DOHH2 (cell line): ENCODE data around the gene LAMC1.

Source experiments
- H3F3A ChIP-seq: fragments of 200-600 bp; sonication (generic), shearing (Covaris generic); 2 replicates; pipeline ENCODE4 v1.6.0; 2016; ENCODE audit warnings: antibody characterized with exemption, mild to moderate bottlenecking; ENCODE audit not compliant: control insufficient read depth, insufficient read depth
- H3K27ac ChIP-seq: fragments of 200-600 bp; sonication (generic); 2 replicates; pipeline ENCODE4 v1.5.1; 2014; ENCODE audit warnings: low read depth, mild to moderate bottlenecking, low read length, moderate library complexity
- H3K27me3 ChIP-seq: fragments of 200-600 bp; sonication (generic); 2 replicates; pipeline ENCODE4 v1.6.1; 2014; ENCODE audit warnings: mild to moderate bottlenecking, low read length, mixed read lengths; ENCODE audit not compliant: control insufficient read depth
- H3K36me3 ChIP-seq: fragments of 200-600 bp; sonication (generic); 2 replicates; pipeline ENCODE4 v1.6.1; 2014; ENCODE audit warnings: mild to moderate bottlenecking, low read length, moderate library complexity, mixed read lengths; ENCODE audit not compliant: control insufficient read depth
- H3K4me1 ChIP-seq: fragments of 200-600 bp; sonication (generic); 2 replicates; pipeline ENCODE4 v1.6.1; 2014; ENCODE audit warnings: mild to moderate bottlenecking, low read length, mixed read lengths; ENCODE audit not compliant: control insufficient read depth
- H3K4me2 ChIP-seq: fragments of 200-600 bp; sonication (generic); 2 replicates; pipeline ENCODE4 v1.6.0; 2014; ENCODE audit warnings: mild to moderate bottlenecking, low read length, moderate library complexity
- H3K4me3 ChIP-seq: fragments of 200-600 bp; sonication (generic); 2 replicates; pipeline ENCODE4 v1.5.1; 2014; ENCODE audit warnings: mild to moderate bottlenecking, low read length, mixed read lengths
- H3K79me2 ChIP-seq: fragments of 200-600 bp; sonication (generic); 2 replicates; pipeline ENCODE4 v1.6.1; 2014; ENCODE audit warnings: mild to moderate bottlenecking, low read length, mixed read lengths; ENCODE audit not compliant: control insufficient read depth
- H3K9me2 ChIP-seq: fragments of 200-600 bp; sonication (generic); replicated peaks from 2 replicates; pipeline ENCODE4 v1.6.1; 2014; ENCODE audit warnings: mild to moderate bottlenecking, low read length, mixed read lengths; ENCODE audit not compliant: control insufficient read depth
- H3K9me3 ChIP-seq: fragments of 200-600 bp; sonication (generic); 2 replicates; pipeline ENCODE4 v1.6.1; 2014; ENCODE audit warnings: antibody characterized with exemption, low read length, mixed read lengths; ENCODE audit not compliant: control insufficient read depth, insufficient read depth
- H4K20me1 ChIP-seq: fragments of 200-600 bp; sonication (generic); 2 replicates; pipeline ENCODE4 v1.6.0; 2014; ENCODE audit warnings: low read depth, mild to moderate bottlenecking, antibody characterized with exemption, low read length, moderate library complexity; ENCODE audit not compliant: control insufficient read depth, insufficient read depth
- EZH2phosphoT487 ChIP-seq: fragments of 200-600 bp; sonication (generic); IDR thresholded peaks from 2 replicates; pipeline ENCODE4 v1.6.1; 2017; ENCODE audit warnings: borderline replicate concordance, mild to moderate bottlenecking, antibody characterized with exemption, low read length, moderate library complexity, mixed read lengths
- TF ChIP-seq, protein P1 (sequence below): fragments of 200-600 bp; sonication (generic); IDR thresholded peaks from one replicate; pipeline ENCODE4 v1.5.1; 2014; ENCODE audit warnings: antibody characterized with exemption, mild to moderate bottlenecking, low read depth, low read length; ENCODE audit not compliant: poor library complexity, severe bottlenecking

The LAMC1 gene

GRCh38 chr1:183027031-183027430 is 3.8 kb downstream of the LAMC1 start:
- H3K27ac ChIP-seq: no peak overlapping the region
- no peak overlapping the region for H3K4me3 ChIP-seq
- H3K9me2 ChIP-seq: no peaks in the 10 kb centered on the region
- TF ChIP-seq, protein P1, sequence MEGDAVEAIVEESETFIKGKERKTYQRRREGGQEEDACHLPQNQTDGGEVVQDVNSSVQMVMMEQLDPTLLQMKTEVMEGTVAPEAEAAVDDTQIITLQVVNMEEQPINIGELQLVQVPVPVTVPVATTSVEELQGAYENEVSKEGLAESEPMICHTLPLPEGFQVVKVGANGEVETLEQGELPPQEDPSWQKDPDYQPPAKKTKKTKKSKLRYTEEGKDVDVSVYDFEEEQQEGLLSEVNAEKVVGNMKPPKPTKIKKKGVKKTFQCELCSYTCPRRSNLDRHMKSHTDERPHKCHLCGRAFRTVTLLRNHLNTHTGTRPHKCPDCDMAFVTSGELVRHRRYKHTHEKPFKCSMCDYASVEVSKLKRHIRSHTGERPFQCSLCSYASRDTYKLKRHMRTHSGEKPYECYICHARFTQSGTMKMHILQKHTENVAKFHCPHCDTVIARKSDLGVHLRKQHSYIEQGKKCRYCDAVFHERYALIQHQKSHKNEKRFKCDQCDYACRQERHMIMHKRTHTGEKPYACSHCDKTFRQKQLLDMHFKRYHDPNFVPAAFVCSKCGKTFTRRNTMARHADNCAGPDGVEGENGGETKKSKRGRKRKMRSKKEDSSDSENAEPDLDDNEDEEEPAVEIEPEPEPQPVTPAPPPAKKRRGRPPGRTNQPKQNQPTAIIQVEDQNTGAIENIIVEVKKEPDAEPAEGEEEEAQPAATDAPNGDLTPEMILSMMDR: no peak
- no peak for TF ChIP-seq EZH2phosphoT487
- H3K36me3 ChIP-seq: no peaks in the 10 kb centered on the region; the same call in 1 of the 2 replicates
- no peaks in the 10 kb centered on the region for H3K9me3 ChIP-seq
- H3K79me2 ChIP-seq: peaks cover 32% of the 10 kb centered on the region
- no peak overlapping the region for H3K4me2 ChIP-seq
- 0 out of 2 replicates have a peak, but pooled peaks cover 4% of the 10 kb centered on the region for H3F3A ChIP-seq
- H4K20me1 ChIP-seq: peaks cover 9% of the 10 kb centered on the region; the same call in 1 of the 2 replicates
- peaks cover 55% of the 10 kb centered on the region for H3K4me1 ChIP-seq
- peaks cover 12% of the 10 kb centered on the region for H3K27me3 ChIP-seq

- Histone ChIP-seq H4K20me1 (peaks cover 9% of the 10 kb centered on the region; the same call in 1 of the 2 replicates), H3K27ac (no peak overlapping the region), H3K36me3 (no peaks in the 10 kb centered on the region; the same call in 1 of the 2 replicates), H3K9me2 (no peaks in the 10 kb centered on the region), H3K27me3 (peaks cover 7% of the 10 kb centered on the region; the same call in 1 of the 2 replicates), H3K4me3 (no peak overlapping the region), H3K79me2 (peaks cover 35% of the 10 kb centered on the region), H3K4me1 (peaks cover 57% of the 10 kb centered on the region), H3K4me2 (peak overlapping the region; percentile 5; the same call in 1 of the 2 replicates), H3K9me3 (no peaks in the 10 kb centered on the region), H3F3A (no peaks in the 10 kb centered on the region)
- TF ChIP-seq, protein P1: no peak
These were observed 4.6 kb downstream of the LAMC1 start for GRCh38 chr1:183027791-183028190.

- no peak overlapping the region for H3K4me3 ChIP-seq
- peaks cover 34% of the 10 kb centered on the region for H3K79me2 ChIP-seq
- no peak for TF ChIP-seq EZH2phosphoT487
- TF ChIP-seq, protein P1: no peak
- H3K4me1 ChIP-seq: peaks cover 57% of the 10 kb centered on the region
- H4K20me1 ChIP-seq: peaks cover 9% of the 10 kb centered on the region; the same call in 1 of the 2 replicates
- H3K9me2 ChIP-seq: no peaks in the 10 kb centered on the region
- H3K4me2 ChIP-seq: no peak overlapping the region
- no peaks in the 10 kb centered on the region; the same call in 1 of the 2 replicates for H3K36me3 ChIP-seq
- H3K9me3 ChIP-seq: no peaks in the 10 kb centered on the region
- no peak overlapping the region for H3K27ac ChIP-seq
- peaks cover 5% of the 10 kb centered on the region; the same call in 1 of the 2 replicates for H3K27me3 ChIP-seq
- no peaks in the 10 kb centered on the region for H3F3A ChIP-seq
These were observed 6.4 kb downstream of the LAMC1 start for GRCh38 chr1:183029591-183030000.
